SK-N-SH (cell line): ENCODE results near the gene AFAP1. TPM values are rescaled to one million over a fixed set of nuclear protein-coding genes. Genes with fewer than 3 reads are reported as not detected.

Source experiments
- CTCF ChIA-PET: fragments of 300-600, 350-600 bp; formaldehyde crosslinking; extraction: SDS; loops from one replicate; lab custom pipeline; 2021; lab: Yijun Ruan, JAX
- POLR2A ChIA-PET: fragments of 350-600 bp; sonication (Branson Sonifier 250); formaldehyde crosslinking; extraction: SDS; loops from one replicate; lab custom pipeline; 2020; ENCODE audit warnings: antibody characterized with exemption, inconsistent platforms; lab: Yijun Ruan, JAX
- DNase-seq: peaks from one replicate; pipeline ENCODE4 v3.0.0; 2012
- H2AFZ ChIP-seq: fragments of 200-600 bp; sonication (generic); 2 replicates; pipeline ENCODE4 v1.8.1; 2016; ENCODE audit warnings: antibody characterized with exemption, mild to moderate bottlenecking, low read depth
- H3F3A ChIP-seq: fragments of 200-600 bp; sonication (generic); replicated peaks from 2 replicates; pipeline ENCODE3; 2016; ENCODE audit warnings: antibody characterized with exemption, mild to moderate bottlenecking; ENCODE audit not compliant: insufficient read depth
- H3K27ac ChIP-seq, 2 experiments: fragments of 200-500 bp in 1 of 2; fragments of 200-600 bp in 1 of 2; sonication (Bioruptor generic) in 1 of 2; sonication (generic), shearing (Covaris generic) in 1 of 2; 2 replicates each; pipeline versions ENCODE4 v1.5.1 to v1.6.1; 2014 to 2016; ENCODE audit warnings: low read depth in 2 of 2, inconsistent platforms in 1 of 2, low read length in 1 of 2, mild to moderate bottlenecking in 1 of 2, mixed read lengths in 1 of 2
- H3K27me3 ChIP-seq: fragments of 200-600 bp; sonication (generic), shearing (Covaris generic); 2 replicates; pipeline ENCODE4 v1.6.1; 2016; ENCODE audit warnings: mixed run types; ENCODE audit not compliant: insufficient read depth
- H3K36me3 ChIP-seq, 2 experiments: fragments of 200-500 bp in 1 of 2; fragments of 200-600 bp in 1 of 2; sonication (Bioruptor generic) in 1 of 2; sonication (generic) in 1 of 2; replicated peaks in 1 of 2; 2 replicates each; pipeline versions ENCODE3 to v1.5.1; 2014 to 2016; ENCODE audit warnings: low read length in 1 of 2, mild to moderate bottlenecking in 1 of 2; ENCODE audit not compliant: insufficient read depth in 2 of 2, control insufficient read depth in 1 of 2
- H3K4me1 ChIP-seq, 2 experiments: fragments of 200-500 bp in 1 of 2; fragments of 200-600 bp in 1 of 2; sonication (Bioruptor generic) in 1 of 2; sonication (generic), shearing (Covaris generic) in 1 of 2; 2 replicates each; pipeline versions ENCODE4 v1.5.1 to v1.6.1; 2014 to 2016; ENCODE audit warnings: low read depth in 1 of 2, low read length in 1 of 2, mixed run types in 1 of 2; ENCODE audit not compliant: insufficient read depth in 2 of 2, control insufficient read depth in 1 of 2
- H3K4me2 ChIP-seq: fragments of 200-600 bp; sonication (generic), shearing (Covaris generic); 2 replicates; pipeline ENCODE4 v1.6.1; 2017; ENCODE audit warnings: mixed run types
- H3K4me3 ChIP-seq, 2 experiments: fragments of 200-500 bp in 1 of 2; fragments of 200-600 bp in 1 of 2; sonication (Bioruptor generic) in 1 of 2; sonication (generic), shearing (Covaris generic) in 1 of 2; 2 replicates each; pipeline versions ENCODE4 v1.5.1 to v1.8.1; 2014 to 2016; ENCODE audit warnings: low read depth in 2 of 2, inconsistent platforms in 1 of 2, low read length in 1 of 2, mild to moderate bottlenecking in 1 of 2, mixed read lengths in 1 of 2, moderate library complexity in 1 of 2
- H3K79me2 ChIP-seq: fragments of 200-600 bp; sonication (generic); 2 replicates; pipeline ENCODE4 v1.8.1; 2017; ENCODE audit warnings: mild to moderate bottlenecking; ENCODE audit not compliant: insufficient read depth
- H3K9ac ChIP-seq: fragments of 200-600 bp; sonication (generic); 2 replicates; pipeline ENCODE4 v1.6.1; 2017; ENCODE audit warnings: mixed run types
- H3K9me2 ChIP-seq: fragments of 200-600 bp; sonication (generic); 2 replicates; pipeline ENCODE4 v1.6.1; 2017; ENCODE audit warnings: mixed run types
- H3K9me3 ChIP-seq: fragments of 200-600 bp; sonication (generic); 2 replicates; pipeline ENCODE4 v1.6.1; 2017; ENCODE audit warnings: mixed run types, mild to moderate bottlenecking, moderate library complexity
- H4K20me1 ChIP-seq: fragments of 200-600 bp; sonication (generic); 2 replicates; pipeline ENCODE4 v1.6.1; 2017; ENCODE audit warnings: mild to moderate bottlenecking, mixed run types; ENCODE audit not compliant: insufficient read depth
- EP300 ChIP-seq, 2 experiments: IDR thresholded peaks; 2 replicates each; pipeline versions ENCODE4 v1.4.0 to v1.6.1; 2012; ENCODE audit warnings: borderline replicate concordance in 1 of 2, low read depth in 1 of 2, low read length in 1 of 2
- FOXM1 ChIP-seq: IDR thresholded peaks from 2 replicates; pipeline ENCODE4 v1.4.0; 2012; ENCODE audit warnings: low read depth, mild to moderate bottlenecking
- GATA2 ChIP-seq: sonication (generic); formaldehyde crosslinking; IDR thresholded peaks from 2 replicates; pipeline ENCODE4 v1.5.0; 2020; ENCODE audit warnings: mild to moderate bottlenecking, missing genetic modification reagents
- JUND ChIP-seq: IDR thresholded peaks from 2 replicates; pipeline ENCODE4 v1.4.0; 2012
- NFIC ChIP-seq: IDR thresholded peaks from 2 replicates; pipeline ENCODE4 v1.4.0; 2012; ENCODE audit warnings: borderline replicate concordance
- POLR2AphosphoS5 ChIP-seq: IDR thresholded peaks from 2 replicates; pipeline ENCODE4 v1.6.1; 2012; ENCODE audit warnings: low read depth, low read length
- RAD21 ChIP-seq: IDR thresholded peaks from 2 replicates; pipeline ENCODE4 v1.6.1; 2012; ENCODE audit warnings: mild to moderate bottlenecking, low read length
- REST ChIP-seq: IDR thresholded peaks from 2 replicates; pipeline ENCODE4 v1.6.1; 2012; ENCODE audit warnings: mild to moderate bottlenecking, low read depth, low read length, moderate library complexity
- RXRA ChIP-seq: IDR thresholded peaks from 2 replicates; pipeline ENCODE4 v1.4.0; 2012; ENCODE audit warnings: low read depth, mild to moderate bottlenecking, borderline replicate concordance
- TCF12 ChIP-seq: IDR thresholded peaks from 2 replicates; pipeline ENCODE4 v1.4.0; 2012
- USF1 ChIP-seq: IDR thresholded peaks from 2 replicates; pipeline ENCODE4 v1.4.0; 2012; ENCODE audit warnings: low read depth, borderline replicate concordance
- YY1 ChIP-seq: IDR thresholded peaks from 2 replicates; pipeline ENCODE4 v1.4.0; 2012; ENCODE audit warnings: low read depth, mild to moderate bottlenecking
- ZBTB33 ChIP-seq: IDR thresholded peaks from 2 replicates; pipeline ENCODE4 v1.4.0; 2012; ENCODE audit warnings: low read depth, borderline replicate concordance
- WGBS: methylation state at CpG from one replicate; pipeline ENCODE4 v1.1.6; 2017; ENCODE audit warnings: low lambda C conversion rate; 5-methylcytosine and 5-hydroxymethylcytosine counted together
- polyA plus RNA-seq, 3 experiments: library from polyadenylated mRNA; depleted of rRNA; stranded (reverse); fragments of >200 nt; gene quantifications; 2 replicates each; pipeline ENCODE4 v1.2.3, GENCODE V29; 2012

The AFAP1 gene
- polyA plus RNA-seq, 1 of the 3 experiments (the other 2 are of a cell fraction): 67.9 TPM

- Histone ChIP-seq H3F3A (peaks cover 66% of the 10 kb centered on the region), H3K4me2 (no peak overlapping the region), H3K27me3 (no peaks in the 10 kb centered on the region), H2AFZ (no peak overlapping the region), H3K79me2 (peaks cover 90% of the 10 kb centered on the region), H3K4me3 (no peak overlapping the region), H3K9me3 (no peaks in the 10 kb centered on the region), H3K36me3 (peaks cover 77 to 79% of the 10 kb centered on the region in 2 experiments), H3K9me2 (no peaks in the 10 kb centered on the region), H4K20me1 (peaks cover 47% of the 10 kb centered on the region), H3K27ac (peak overlapping the region; percentile 22 to 25; a peak in 2 of 4 replicates), H3K4me1 (peaks cover 22% of the 10 kb centered on the region in 2 experiments; a peak in 3 of 4 replicates), H3K9ac (no peak overlapping the region)
- TF ChIP-seq TCF12 (no peak), USF1 (no peak), FOXM1 (no peak), JUND (no peak), REST (no peak), EP300 (IDR thresholded peaks at IDR 0.05; ENCODE audit: borderline replicate concordance in 1 of 2, low read depth in 1 of 2, low read length in 1 of 2) (no peak), NFIC (no peak), RXRA (no peak)
- ChIA-PET POLR2A (no interaction called here), CTCF (interaction anchor here (8.9 kb wide), 1 partner anchor 15 kb away, joined by 66 read pairs; no protein-coding TSS in a partner anchor)
- no peak for DNase-seq
- WGBS: 86% methylated on average over 2 of the region's 2 CpGs
These were observed 149.6 kb downstream of the AFAP1 start for GRCh38 chr4:7790023-7790422.

GRCh38 chr4:7788694-7789425 lies 150.8 kb downstream of the AFAP1 start:
- Histone ChIP-seq H4K20me1 (peaks cover 47% of the 10 kb centered on the region), H3K27ac (peak overlapping the region; percentile 22 to 47)
- POLR2A ChIA-PET: no interaction called here

More at GRCh38 chr4:7788694-7789425, 150.8 kb downstream of the AFAP1 start:
- Histone ChIP-seq H3K9ac (no peak overlapping the region), H2AFZ (no peak overlapping the region), H3K4me1 (peaks cover 31 to 34% of the 10 kb centered on the region in 2 experiments), H3K36me3 (peaks cover 73 to 79% of the 10 kb centered on the region in 2 experiments), H3F3A (peaks cover 57% of the 10 kb centered on the region), H3K4me2 (no peak overlapping the region), H3K27me3 (no peaks in the 10 kb centered on the region), H3K4me3 (no peak overlapping the region), H3K9me2 (no peaks in the 10 kb centered on the region), H3K79me2 (peaks cover 89% of the 10 kb centered on the region), H3K9me3 (no peaks in the 10 kb centered on the region)
- DNase-seq: no peak
- CTCF ChIA-PET: interaction anchor here (0.6 to 8.9 kb wide), 4 partner anchors 16 to 140 kb away, joined by 3 to 66 read pairs (median 4); no protein-coding TSS in a partner anchor
- 96% methylated on average over 10 of the region's 13 CpGs for WGBS
- TF ChIP-seq RAD21 (no peak), YY1 (no peak), EP300 (IDR thresholded peaks at IDR 0.05; ENCODE audit: borderline replicate concordance in 1 of 2, low read depth in 1 of 2, low read length in 1 of 2) (no peak), GATA2 (no peak), USF1 (no peak), POLR2AphosphoS5 (no peak), ZBTB33 (no peak)
